B cell (primary cell): ENCODE results near the gene PODN. TPM values are rescaled to one million over a fixed set of nuclear protein-coding genes. Genes with fewer than 3 reads are reported as not detected.

ENCODE experiments used
- ATAC-seq: fragments of 200-7000 bp; cut with Tn5 transposase; one replicate; pipeline ENCODE4 v1.10.0; 2021; ENCODE audit warnings: low read depth, mild to moderate bottlenecking, moderate number of reproducible peaks, moderate library complexity
- CTCF ChIA-PET: fragments of 350-600 bp; sonication (Branson Sonifier 250); formaldehyde crosslinking; loops from one replicate; lab custom pipeline; 2021; ENCODE audit warnings: antibody characterized with exemption, inconsistent platforms; lab: Charles Lee
- POLR2A ChIA-PET: fragments of 350-600 bp; sonication (Branson Sonifier 250); formaldehyde crosslinking; loops from one replicate; lab custom pipeline; 2021; ENCODE audit warnings: antibody characterized with exemption; lab: Charles Lee
- DNase-seq: peaks from one replicate; pipeline ENCODE4 v3.0.0; 2013
- H2AFZ ChIP-seq: 2 replicates; pipeline ENCODE4 v1.6.1; 2012; ENCODE audit warnings: mild to moderate bottlenecking, low read depth, low read length; ENCODE audit not compliant: insufficient read depth, poor library complexity, severe bottlenecking
- H3K27ac ChIP-seq, 2 donors: 1 replicate in 1 of 2; 2 replicates in 1 of 2; pipeline ENCODE4 v1.5.1; 2012 to 2013; ENCODE audit warnings: low read length in 2 of 2, mild to moderate bottlenecking in 2 of 2, moderate library complexity in 1 of 2
- H3K27me3 ChIP-seq, 4 experiments: fragments of 200-600 bp in 1 of 4; sonication (generic) in 1 of 4; replicated peaks in 1 of 4; 1 replicate in 2 of 4; 2 replicates in 2 of 4; pipeline versions ENCODE4 v1.6.1 to v1.7.0; 2013 to 2016; ENCODE audit warnings: low read length in 3 of 4, mild to moderate bottlenecking in 2 of 4, mixed read lengths in 1 of 4, moderate library complexity in 1 of 4; ENCODE audit not compliant: insufficient read depth in 4 of 4, control insufficient read depth in 3 of 4; ENCODE audit errors: control extremely low read depth in 1 of 4
- H3K36me3 ChIP-seq, 2 experiments: replicated peaks in 1 of 2; 1 replicate in 1 of 2; 2 replicates in 1 of 2; pipeline versions ENCODE4 v1.6.1 to v1.7.1; 2013; ENCODE audit warnings: low read length in 1 of 2; ENCODE audit not compliant: insufficient read depth in 2 of 2, control insufficient read depth in 1 of 2; ENCODE audit errors: control extremely low read depth in 1 of 2, extremely low read depth in 1 of 2
- H3K4me1 ChIP-seq, 2 donors: fragments of 200-600 bp in 1 of 2; sonication (generic) in 1 of 2; 1 replicate in 1 of 2; 2 replicates in 1 of 2; pipeline versions ENCODE4 v1.5.1 to v1.6.1; 2013 to 2017; ENCODE audit warnings: low read length in 2 of 2; ENCODE audit not compliant: control insufficient read depth in 2 of 2, insufficient read depth in 2 of 2
- H3K4me2 ChIP-seq: replicated peaks from 2 replicates; pipeline ENCODE3; 2012; ENCODE audit warnings: mild to moderate bottlenecking, low read depth, low read length; ENCODE audit not compliant: poor library complexity, severe bottlenecking
- H3K4me3 ChIP-seq, 5 experiments: fragments of 200-600 bp in 1 of 5; sonication (generic) in 1 of 5; 1 replicate in 3 of 5; 2 replicates in 2 of 5; pipeline versions ENCODE4 v1.5.1 to v1.7.0; 2011 to 2016; ENCODE audit warnings: low read length in 4 of 5, mild to moderate bottlenecking in 4 of 5, low read depth in 2 of 5, control low read depth in 1 of 5, moderate library complexity in 1 of 5; ENCODE audit not compliant: insufficient read depth in 1 of 5; ENCODE audit errors: control extremely low read depth in 1 of 5, extremely low read depth in 1 of 5
- H3K79me2 ChIP-seq: fragments of 200-600 bp; sonication (generic); one replicate; pipeline ENCODE4 v1.6.0; 2016; ENCODE audit warnings: low read length; ENCODE audit not compliant: control insufficient read depth, insufficient read depth
- H3K9ac ChIP-seq: fragments of 200-600 bp; sonication (generic); 2 replicates; pipeline ENCODE4 v1.6.1; 2017; ENCODE audit warnings: mild to moderate bottlenecking, low read length, moderate library complexity
- H3K9me3 ChIP-seq, 3 donors: one replicate each; pipeline versions ENCODE4 v1.6.1 to v1.7.1; 2013; ENCODE audit warnings: low read length in 2 of 3; ENCODE audit not compliant: control insufficient read depth in 2 of 3, insufficient read depth in 1 of 3; ENCODE audit errors: control extremely low read depth in 1 of 3
- H4K20me1 ChIP-seq: 2 replicates; pipeline ENCODE4 v1.6.0; 2012; ENCODE audit warnings: mild to moderate bottlenecking, low read length; ENCODE audit not compliant: insufficient read depth, control insufficient read depth, poor library complexity, severe bottlenecking
- H3K27ac Mint-ChIP-seq: one replicate; pipeline ENCODE4 v1.8.0; 2021; ENCODE audit warnings: mixed read lengths
- H3K27me3 Mint-ChIP-seq: one replicate; pipeline ENCODE4 v1.8.0; 2021; ENCODE audit warnings: mixed read lengths
- H3K4me1 Mint-ChIP-seq: one replicate; pipeline ENCODE4 v1.8.0; 2021; ENCODE audit warnings: mixed read lengths
- H3K4me3 Mint-ChIP-seq: one replicate; pipeline ENCODE4 v1.8.0; 2021; ENCODE audit warnings: mixed read lengths
- H3K9me3 Mint-ChIP-seq: one replicate; pipeline ENCODE4 v1.8.0; 2022; ENCODE audit warnings: mixed read lengths; ENCODE audit not compliant: insufficient read depth
- CTCF ChIP-seq: fragments of 200-600 bp; IDR thresholded peaks from one replicate; pipeline ENCODE4 v1.8.0; 2022; ENCODE audit warnings: antibody characterized with exemption, mild to moderate bottlenecking
- EZH2 ChIP-seq: IDR thresholded peaks from 2 replicates; pipeline ENCODE4 v1.6.1; 2012; ENCODE audit warnings: borderline replicate concordance, low read depth, mild to moderate bottlenecking, moderate library complexity, low read length; ENCODE audit not compliant: insufficient read depth, poor library complexity, severe bottlenecking
- WGBS: methylation state at CpG from one replicate; pipeline ENCODE4 v1.1.5; 2013; ENCODE audit warnings: missing lambda C conversion rate; ENCODE audit not compliant: insufficient coverage; 5-methylcytosine and 5-hydroxymethylcytosine counted together
- intact Hi-C: fragments of 100-400 bp; cut with micrococcal nuclease; formaldehyde crosslinking; loops from one replicate; pipeline ENCODE4 v1.10.0; 2022
- polyA plus RNA-seq: library from polyadenylated mRNA; depleted of rRNA; stranded (reverse); fragments of >200 nt; gene quantifications from 2 replicates; pipeline ENCODE4 v1.2.3, GENCODE V29; 2012
- total RNA-seq, 2 donors: library from RNA; stranded (reverse); fragments of 120-200 nt in 1 of 2; gene quantifications; 1 replicate in 1 of 2; 2 replicates in 1 of 2; pipeline versions ENCODE4 v1.2.3 to v1.2.4, GENCODE V29; 2013 to 2022

PODN gene
- total and polyA plus RNA-seq, 2 donors (not counting 1 experiment from before 2014, with no cell fraction given) = not detected

GRCh38 chr1:53051676-53052075 lies 10.3 kb upstream of the PODN start:
- Histone ChIP-seq H3K27ac (no peak overlapping the region), H3K4me3 (no peak overlapping the region), H3K36me3 (peaks cover 10 to 41% of the 10 kb centered on the region in 2 experiments), H3K79me2 (no peaks in the 10 kb centered on the region), H3K9ac (no peak overlapping the region), H2AFZ (no peak overlapping the region), H3K27me3 (no peaks in the 10 kb centered on the region), H3K4me1 (no peaks in the 10 kb centered on the region), H3K9me3 (no peaks in the 10 kb centered on the region), H4K20me1 (peaks cover 4% of the 10 kb centered on the region), H3K4me2 (no peak overlapping the region)
- ATAC-seq (no peak), DNase-seq (no peak)
- Mint-ChIP-seq H3K4me3 (no peak overlapping the region), H3K4me1 (no peaks in the 10 kb centered on the region), H3K9me3 (no peaks in the 10 kb centered on the region), H3K27me3 (no peaks in the 10 kb centered on the region), H3K27ac (no peak overlapping the region)
- CTCF ChIA-PET = no interaction called here
- 100% methylated on average over 1 of the region's 1 CpG for WGBS
- intact Hi-C loops = no loop called here
- POLR2A ChIA-PET = no interaction called here
- no peak for TF ChIP-seq CTCF
- no peak for TF ChIP-seq EZH2

- TF ChIP-seq EZH2 = no peak
- TF ChIP-seq CTCF = no peak
- CTCF ChIA-PET = no interaction called here
- H3K27ac Mint-ChIP-seq = no peak overlapping the region
- Histone ChIP-seq H3K4me1 (peaks cover 0 to 1% of the 10 kb centered on the region in 2 donors), H3K4me3 (no peak overlapping the region), H2AFZ (no peak overlapping the region), H3K4me2 (no peak overlapping the region), H3K79me2 (no peaks in the 10 kb centered on the region), H3K27ac (no peak overlapping the region), H3K36me3 (peaks cover 0 to 12% of the 10 kb centered on the region in 2 experiments), H4K20me1 (no peaks in the 10 kb centered on the region), H3K9ac (no peak overlapping the region), H3K9me3 (no peaks in the 10 kb centered on the region), H3K27me3 (peaks cover 0 to 19% (median 7%) of the 10 kb centered on the region in 4 experiments)
- ATAC-seq = no peak
- peaks cover 1% of the 10 kb centered on the region for H3K4me1 Mint-ChIP-seq
- no peak overlapping the region for H3K4me3 Mint-ChIP-seq
- POLR2A ChIA-PET = no interaction called here
- H3K9me3 Mint-ChIP-seq = no peaks in the 10 kb centered on the region
- peaks cover 15% of the 10 kb centered on the region for H3K27me3 Mint-ChIP-seq
- WGBS = 100% methylated on average over 2 of the region's 2 CpGs
- intact Hi-C loops = no loop called here
- no peak for DNase-seq
Observed at GRCh38 chr1:53057127-53057526, 4.9 kb upstream of the PODN start.
